GM18502 (cell line): ENCODE data around the gene CHRNE.
A peak's percentile ranks its signal among the peaks of the same experiment; 100 is the strongest.
"Not testable (repeated sequence)": the region's sequence is repeated elsewhere in the genome, so short reads cannot be mapped to it uniquely, and the experiment has no call there.

Source experiments
- ATAC-seq: cut with Tn5 transposase; IDR thresholded peaks from one replicate; pipeline ENCODE4 v1.9.1; 2021; ENCODE audit warnings: mild to moderate bottlenecking; ENCODE audit not compliant: unreplicated experiment, poor library complexity

The CHRNE gene

DNA sequence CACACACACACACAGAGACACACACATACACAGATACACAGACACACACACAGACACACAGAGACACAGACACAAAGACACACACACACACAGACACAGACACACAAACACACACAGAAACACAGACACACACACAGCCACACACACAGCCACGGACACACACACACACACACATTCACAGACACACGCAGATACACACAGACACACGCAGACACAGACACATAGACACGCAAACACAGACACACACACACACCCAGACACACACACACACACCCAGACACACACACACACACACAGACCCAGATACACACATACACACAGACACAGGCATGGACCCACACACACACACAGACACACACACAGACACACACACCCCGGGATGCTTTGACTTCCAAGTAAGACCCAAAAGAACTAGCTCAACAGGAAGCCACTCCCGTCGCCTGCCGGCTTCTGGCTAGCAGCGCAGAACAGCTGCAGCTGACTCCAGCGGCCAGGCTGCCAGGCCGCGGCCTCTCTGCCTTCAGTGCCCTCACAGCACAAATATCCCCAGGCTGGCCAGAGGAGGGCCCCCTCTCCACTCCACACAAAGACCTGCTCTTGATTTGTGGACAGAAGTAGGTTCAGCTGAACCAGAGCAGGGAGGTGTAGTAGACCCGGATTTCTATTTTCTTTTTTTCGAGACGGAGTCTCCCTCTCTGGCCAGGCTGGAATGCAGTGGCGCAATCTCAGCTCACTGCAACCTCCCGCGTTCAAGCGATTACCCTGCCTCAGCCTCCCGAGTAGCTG is 6.0 kb upstream of the CHRNE start:
- no peak for ATAC-seq

DNA sequence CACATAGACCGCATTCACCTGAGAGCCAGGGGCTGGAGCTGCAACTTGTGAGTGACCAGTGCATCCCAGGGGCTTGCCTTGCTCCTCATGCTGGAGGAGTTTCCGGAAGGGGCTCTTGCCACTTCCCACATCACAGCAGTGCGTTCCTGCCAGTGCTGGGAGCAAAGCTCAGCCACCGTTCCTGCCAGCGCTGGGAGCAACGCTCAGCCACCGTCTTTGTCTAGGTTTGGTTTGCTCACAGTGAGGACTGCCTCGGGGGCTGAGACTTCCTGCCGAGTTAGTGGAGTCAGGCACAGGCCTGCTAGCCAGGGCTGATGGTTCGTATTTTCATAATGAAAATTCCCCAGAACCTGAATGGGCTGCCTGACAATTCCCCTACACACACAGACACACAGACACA is 5.4 kb upstream of the CHRNE start:
- no peak for ATAC-seq

DNA sequence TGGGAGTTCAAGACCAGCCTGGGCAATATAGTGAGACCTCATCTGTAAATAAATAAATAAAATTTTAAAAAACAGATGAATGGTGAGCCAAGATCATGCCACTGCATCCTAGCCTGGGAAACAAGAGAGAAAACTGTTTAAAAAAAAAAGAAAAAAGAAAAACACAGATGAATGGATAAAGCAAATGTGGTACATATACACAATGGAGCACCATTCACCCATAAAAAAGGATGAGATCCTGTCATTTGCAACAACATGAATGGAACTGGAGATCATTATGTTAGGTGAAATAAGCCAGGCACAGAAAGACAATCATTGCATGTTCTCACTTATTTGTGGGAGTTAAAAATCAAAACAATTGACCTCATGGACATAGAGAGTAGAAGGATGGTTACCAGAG is 3.7 kb upstream of the CHRNE start:
- ATAC-seq, result not testable (repeated sequence)

DNA sequence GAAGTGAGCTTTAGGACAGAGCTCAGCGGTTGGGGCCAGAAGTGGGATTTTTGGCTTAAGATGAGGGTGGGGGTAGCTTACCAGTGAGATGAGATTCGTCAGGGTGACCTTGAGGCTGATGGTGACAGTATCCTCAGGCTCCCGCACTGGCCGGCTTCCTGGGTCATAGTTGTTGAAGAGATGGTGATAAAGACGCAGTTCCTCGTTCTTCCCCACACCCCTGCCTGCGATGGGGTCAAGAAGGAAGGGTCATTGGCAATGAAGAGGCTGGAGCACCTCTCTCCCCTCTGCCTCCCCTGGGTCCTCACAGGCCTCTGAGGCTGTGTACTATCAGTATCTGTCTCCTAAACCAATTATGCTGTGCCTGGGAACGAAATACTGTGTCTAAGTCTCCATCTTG is 358 bp downstream of the CHRNE start:
- ATAC-seq, result no peak

DNA sequence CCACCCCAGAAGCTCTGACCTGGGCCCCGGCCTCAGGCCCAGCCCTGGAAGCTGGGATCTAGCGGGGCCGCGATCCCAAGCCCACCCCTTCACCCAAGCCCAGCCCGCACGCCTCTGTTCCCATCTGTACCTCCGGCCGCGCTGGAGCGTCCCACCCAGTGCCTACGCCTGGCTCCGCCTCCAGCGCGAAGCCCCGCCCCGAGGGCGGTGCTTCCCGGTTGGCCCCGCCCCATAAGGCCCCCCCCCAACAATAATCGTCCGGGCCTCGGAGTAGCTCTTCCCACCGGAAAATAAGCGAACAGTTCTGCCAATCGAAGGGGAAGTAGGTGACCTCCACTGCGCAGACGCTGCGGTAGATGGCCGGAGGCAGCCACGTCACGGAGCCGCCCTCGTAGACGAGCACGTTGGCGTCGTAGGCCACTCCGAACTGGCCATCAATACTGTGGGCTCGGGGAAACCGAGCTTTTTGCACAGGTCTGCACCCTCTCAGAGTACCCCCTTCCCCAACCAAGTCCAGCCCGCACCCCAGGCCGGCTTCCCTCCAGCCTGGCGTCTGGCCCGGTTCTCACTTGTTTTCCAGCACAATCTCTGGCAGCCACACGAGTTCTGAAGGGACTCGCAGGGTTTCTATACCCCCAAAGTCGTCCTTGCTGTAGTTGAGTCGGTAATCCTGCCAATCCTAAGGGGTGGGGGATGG is 1.1 kb downstream of the CHRNE start:
- ATAC-seq, result no peak

DNA sequence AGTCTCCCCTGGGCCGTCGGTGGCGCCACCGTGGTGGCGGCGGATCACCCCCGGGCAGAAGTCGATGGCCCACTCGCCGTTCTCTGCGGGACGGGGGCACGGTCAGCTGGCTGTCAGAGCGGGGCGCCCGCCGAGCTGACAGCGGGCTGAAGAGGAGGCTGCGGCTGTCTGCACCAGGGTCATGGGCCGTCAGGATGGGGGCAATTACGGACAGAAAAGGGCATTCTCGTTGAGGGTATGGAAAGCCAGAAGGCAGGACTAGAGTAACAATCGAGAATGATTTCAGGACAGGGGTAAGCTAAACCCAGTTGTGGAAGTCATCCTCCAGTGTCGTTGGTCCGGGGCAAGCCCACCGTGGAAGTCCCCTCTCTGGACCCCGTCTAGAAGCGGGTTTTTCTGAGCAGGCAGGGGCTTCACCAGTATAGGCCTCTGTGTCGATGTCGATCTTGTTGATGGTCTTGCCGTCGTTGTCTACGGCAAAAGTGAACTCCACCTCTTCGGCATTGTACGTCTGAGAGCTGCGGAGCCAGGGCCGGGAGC is 1.7 kb downstream of the CHRNE start:
- no peak for ATAC-seq

DNA sequence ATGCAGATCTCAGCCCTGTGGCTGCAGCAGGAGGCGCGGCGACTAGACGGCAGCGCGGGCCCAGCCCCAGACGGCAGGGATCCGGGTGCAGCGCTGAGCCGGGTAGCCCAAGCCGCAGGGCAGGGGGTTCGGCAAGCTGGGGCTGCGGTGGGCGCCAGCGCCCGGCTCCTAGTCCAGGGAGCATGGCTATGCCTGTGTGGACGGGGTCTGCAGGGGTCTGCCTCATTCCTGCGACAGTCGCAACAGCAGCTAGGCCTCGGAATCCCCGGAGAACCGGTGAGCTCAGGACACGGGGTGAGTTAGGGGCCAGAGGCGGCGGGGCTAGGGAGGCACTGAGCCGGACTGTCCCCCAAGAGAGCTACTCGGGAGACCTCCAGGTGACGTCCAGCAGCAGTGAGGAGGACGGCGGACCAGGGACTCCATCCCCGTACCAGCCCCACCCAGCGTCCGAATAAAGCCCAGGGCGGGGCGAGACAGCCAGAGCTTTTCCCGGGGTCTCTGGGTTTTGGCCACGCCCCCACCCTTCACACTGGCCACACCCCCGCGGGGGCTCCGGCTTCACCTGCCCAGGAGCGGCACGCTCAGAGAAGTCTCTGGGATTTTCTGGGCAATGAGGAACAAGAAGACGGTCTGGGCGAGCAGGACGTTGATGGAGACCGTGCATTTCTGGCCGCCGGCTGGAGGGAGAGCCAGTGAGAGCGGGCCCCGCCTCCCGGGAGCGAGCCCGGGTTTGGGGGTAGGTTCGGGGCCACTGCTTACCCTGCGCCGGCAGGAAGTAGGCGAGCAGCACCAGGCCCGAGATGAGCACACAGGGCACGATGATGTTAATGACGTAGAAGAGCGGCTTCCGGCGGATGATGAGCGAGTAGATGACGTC is 2.4 kb downstream of the CHRNE start:
- ATAC-seq, result no peak

DNA sequence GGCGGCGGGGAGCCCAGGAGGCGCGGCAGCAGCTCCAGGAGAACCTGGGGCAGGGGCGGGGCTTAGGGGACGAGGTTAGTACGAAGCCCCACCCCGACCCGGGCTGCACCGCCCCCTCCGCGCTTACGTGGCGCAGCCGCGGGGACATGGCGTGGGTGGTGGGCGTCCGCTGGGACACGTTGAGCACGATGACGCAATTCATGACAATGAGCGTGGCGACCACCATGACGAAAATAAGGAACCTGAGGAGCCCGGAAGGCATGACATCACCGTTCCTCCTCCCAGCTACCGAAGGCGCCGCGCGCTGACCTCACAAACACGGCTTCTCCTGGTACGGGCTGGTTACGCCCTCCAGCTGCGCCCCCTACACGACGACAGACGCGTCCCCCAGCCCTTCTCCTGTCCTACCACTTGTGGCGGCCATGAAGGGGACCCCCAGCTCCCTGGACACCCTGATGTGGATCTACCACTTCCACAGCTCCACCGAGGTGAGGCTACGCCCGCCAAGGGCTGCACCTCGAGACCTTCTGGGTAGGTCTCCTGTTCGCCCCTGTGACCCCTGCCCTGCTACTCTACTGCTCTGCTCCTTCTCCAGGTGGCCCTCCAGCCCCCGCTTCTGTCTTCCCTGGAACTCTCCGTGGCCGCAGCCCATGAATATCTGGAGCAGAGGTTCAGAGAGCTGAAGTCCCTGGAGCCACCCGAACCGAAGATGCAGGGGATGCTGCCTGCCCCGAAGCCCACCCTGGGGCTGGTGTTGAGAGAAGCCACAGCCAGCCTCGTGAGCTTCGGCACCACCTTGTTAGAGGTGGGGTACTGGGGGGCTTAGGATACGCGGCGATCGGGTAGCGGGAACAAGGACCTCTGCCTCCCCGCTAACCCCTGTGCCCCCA is 3.3 kb downstream of the CHRNE start, which contains the start of gene C17orf107:
Gene C17orf107 (plus strand): TSS at position 196 of the 890 bp plus-strand sequence. CDS start 227 bp downstream, at position 423.
- ATAC-seq, result peak; percentile 49

DNA sequence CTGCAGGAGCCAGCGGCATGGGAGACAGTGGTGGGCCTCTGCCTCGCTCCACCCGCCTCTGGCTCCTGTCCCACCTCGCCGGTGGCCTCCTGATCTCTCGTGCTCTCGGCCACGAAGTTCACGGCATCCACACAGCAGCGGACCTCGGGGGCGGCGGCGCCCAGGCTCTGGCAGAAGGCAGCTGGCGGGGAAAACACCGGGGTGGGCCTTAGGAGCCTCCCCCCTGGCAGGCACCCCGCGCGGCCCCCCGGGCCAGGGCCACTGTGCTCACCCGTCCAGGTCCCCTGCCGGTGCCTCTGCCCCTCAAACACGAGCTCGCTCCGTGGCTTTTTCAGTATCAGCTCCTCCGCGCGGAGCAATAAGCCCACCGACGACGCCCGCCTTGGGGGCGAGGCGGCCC is 4.0 kb downstream of the CHRNE start:
- ATAC-seq, result peak; percentile 19

DNA sequence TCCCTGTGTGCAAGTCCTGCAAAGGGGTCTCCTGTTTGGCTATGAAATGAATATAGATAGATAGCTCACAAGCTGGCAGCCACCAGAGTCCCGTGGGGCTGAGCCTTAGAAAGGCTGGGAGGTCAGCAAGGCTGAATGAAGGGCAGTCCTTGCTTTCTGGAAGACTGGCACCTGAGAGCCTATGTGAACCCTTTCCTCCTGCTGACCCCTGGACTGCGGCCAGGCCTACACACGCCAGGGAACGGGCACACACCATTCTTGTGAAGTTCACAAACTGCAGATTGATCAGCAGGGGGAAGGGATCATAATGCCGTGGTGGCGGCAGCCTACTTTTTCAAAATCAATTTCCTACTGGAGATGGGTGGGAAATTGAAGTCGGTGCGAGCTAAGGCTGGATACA is 4.5 kb downstream of the CHRNE start:
- no peak for ATAC-seq

DNA sequence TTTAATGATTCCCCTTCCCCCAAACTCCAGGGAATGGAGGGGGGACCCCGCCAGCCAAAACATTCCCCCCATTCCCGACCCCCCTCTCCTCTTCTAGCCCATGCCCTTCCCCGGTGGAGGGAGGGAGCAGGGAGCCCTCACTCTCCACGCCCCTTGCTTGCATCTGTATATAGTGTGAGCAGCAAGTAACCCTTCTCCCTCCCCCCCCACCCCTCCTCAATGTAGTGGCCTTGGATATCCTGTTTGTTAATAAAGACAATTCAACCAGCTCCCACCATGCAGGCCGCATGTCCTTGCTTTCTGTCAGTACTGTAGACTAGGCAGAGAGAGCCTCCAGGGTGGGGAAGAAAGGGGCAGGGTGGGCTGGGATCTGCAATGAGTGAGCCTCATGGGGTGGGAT is 5.1 kb downstream of the CHRNE start:
- no peak for ATAC-seq

DNA sequence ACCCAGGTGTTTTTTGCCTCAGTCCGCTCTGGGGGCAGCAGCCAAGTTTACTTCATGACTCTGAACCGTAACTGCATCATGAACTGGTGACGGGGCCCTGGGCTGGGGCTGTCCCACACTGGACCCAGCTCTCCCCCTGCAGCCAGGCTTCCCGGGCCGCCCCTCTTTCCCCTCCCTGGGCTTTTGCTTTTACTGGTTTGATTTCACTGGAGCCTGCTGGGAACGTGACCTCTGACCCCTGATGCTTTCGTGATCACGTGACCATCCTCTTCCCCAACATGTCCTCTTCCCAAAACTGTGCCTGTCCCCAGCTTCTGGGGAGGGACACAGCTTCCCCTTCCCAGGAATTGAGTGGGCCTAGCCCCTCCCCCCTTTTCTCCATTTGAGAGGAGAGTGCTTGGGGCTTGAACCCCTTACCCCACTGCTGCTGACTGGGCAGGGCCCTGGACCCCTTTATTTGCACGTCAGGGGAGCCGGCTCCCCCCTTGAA is 5.7 kb downstream of the CHRNE start:
- no peak for ATAC-seq

DNA sequence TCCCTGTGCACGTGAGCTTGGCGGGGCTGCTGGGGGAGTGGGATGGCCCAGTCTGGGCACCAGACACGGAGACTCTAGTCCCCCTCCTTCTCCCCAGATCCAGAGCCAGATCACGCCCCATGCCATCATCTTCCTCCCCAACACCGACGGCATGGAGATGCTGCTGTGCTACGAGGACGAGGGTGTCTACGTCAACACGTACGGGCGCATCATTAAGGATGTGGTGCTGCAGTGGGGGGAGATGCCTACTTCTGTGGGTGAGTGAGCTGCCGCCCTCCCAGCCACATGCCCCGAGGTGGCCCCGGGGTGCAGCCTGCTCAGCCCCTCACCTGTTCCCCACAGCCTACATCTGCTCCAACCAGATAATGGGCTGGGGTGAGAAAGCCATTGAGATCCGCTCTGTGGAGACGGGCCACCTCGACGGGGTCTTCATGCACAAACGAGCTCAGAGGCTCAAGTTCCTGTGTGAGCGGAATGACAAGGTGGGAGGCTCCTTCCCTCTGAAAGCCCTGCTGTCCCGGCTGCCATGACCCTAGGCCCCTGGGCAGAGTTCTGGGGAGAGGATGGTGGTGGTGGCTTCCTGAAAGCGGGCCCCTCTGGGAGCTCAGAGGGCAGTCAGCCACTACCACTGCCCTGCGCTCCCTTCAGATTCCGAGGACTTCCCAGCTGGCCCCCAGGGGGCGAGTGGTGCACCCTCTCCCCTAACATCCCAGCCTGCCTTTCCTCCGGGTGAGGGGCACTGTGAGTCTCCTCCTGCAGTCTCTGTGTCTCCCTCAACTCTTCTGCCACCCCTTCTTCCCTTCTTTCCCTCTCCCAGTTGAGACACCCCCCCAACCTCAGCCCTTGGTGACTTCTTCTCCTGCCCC is 6.3 kb downstream of the CHRNE start:
- no peak for ATAC-seq

DNA sequence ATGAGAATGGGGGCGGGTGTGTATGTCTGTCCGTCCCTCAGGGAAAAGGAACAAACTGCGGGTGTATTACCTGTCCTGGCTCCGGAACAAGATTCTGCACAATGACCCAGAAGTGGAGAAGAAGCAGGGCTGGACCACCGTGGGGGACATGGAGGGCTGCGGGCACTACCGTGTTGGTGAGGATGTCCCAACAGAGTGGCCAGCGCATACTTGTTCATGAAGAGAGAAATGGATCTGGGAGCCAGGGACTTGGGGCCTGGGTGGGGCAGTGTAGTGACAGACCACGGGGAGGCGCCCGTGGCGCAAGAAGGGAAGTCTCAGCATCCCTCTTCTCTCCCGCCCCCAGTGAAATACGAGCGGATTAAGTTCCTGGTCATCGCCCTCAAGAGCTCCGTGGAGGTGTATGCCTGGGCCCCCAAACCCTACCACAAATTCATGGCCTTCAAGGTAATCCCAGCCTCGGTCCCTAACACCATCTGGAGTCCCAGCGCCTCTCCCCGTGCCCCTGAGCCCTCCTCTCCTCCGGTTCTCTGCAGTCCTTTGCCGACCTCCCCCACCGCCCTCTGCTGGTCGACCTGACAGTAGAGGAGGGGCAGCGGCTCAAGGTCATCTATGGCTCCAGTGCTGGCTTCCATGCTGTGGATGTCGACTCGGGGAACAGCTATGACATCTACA is 7.1 kb downstream of the CHRNE start:
- no peak for ATAC-seq

DNA sequence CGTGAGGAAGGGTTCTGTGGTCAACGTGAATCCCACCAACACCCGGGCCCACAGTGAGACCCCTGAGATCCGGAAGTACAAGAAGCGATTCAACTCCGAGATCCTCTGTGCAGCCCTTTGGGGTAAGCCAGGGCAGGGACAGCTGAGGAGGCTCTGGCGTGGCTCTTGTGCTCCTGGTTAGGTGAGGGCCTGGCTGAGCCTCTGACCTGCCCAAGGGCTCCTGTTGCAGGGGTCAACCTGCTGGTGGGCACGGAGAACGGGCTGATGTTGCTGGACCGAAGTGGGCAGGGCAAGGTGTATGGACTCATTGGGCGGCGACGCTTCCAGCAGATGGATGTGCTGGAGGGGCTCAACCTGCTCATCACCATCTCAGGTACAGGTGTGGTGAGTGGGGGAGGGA is 7.8 kb downstream of the CHRNE start:
- ATAC-seq, result no peak

DNA sequence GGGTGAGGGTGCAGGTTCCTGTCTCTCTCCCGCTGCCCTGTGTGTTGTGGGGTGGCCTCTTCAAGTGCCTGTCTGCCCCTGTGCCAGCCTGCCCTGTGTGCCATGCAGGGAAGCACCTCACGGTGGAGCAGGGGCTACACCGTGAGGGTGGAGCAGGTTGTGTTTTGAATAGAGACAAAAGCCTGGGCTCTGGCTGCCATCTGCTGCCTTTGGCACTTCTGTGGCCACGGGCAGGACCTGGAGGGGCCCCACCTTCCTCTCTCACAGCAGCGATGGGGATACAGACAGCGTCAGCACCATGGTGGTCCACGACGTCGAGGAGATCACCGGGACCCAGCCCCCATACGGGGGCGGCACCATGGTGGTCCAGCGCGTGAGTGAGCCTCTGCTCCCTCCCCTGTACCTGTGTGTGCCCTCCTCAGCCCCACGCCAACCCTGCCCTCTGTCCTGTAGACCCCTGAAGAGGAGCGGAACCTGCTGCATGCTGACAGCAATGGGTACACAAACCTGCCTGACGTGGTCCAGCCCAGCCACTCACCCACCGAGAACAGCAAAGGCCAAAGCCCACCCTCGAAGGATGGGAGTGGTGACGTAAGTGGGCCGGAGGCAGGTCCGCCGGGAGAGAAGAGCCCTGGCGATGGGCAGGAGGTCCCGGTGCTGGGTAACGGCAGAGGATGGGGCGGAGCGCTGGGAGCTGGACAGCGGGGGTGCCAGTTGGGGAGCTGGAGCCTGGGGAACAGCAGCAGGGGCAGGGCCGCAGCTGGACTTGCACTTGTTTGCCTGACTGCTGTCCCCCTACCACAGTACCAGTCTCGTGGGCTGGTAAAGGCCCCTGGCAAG is 9.0 kb downstream of the CHRNE start:
- no peak for ATAC-seq

DNA sequence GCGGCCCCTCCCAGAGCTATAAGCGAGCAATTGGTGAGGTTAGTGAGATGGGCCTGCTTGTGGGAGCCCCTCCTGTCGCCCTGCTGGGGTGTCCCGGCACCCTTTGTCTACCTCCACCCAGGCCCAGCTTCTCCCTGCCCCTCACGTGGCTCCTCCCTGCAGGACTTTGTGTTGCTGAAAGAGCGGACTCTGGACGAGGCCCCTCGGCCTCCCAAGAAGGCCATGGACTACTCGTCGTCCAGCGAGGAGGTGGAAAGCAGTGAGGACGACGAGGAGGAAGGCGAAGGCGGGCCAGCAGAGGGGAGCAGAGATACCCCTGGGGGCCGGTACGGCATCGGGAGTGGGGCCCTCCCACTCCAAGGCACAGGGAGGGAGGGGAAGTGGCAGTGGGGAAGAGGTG is 9.6 kb downstream of the CHRNE start:
- ATAC-seq, result no peak
